B cell (primary cell): ENCODE measurements around the gene RIPOR3.

ENCODE experiments used
- EZH2 ChIP-seq: IDR thresholded peaks from 2 replicates; pipeline ENCODE4 v1.6.1; 2012; ENCODE audit warnings: borderline replicate concordance, low read depth, mild to moderate bottlenecking, moderate library complexity, low read length; ENCODE audit not compliant: insufficient read depth, poor library complexity, severe bottlenecking
- TF ChIP-seq, protein P1 (sequence below): fragments of 200-600 bp; IDR thresholded peaks from one replicate; pipeline ENCODE4 v1.8.0; 2022; ENCODE audit warnings: antibody characterized with exemption, mild to moderate bottlenecking

DNA sequence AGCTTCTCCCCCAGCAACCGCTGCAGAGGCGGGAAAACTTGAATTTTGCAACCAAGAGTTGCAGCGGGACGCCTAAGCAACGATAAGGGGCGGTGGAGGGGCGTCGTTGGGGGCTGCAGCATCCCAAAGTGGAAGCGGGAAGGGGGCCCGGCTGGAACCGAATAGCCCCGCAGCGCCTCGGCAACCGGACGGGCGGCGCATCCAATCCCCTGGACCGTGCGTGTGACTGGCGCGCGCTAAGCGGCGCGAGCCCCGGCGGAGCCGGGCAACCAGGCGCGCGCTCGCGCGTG lies 39.4 kb upstream of the RIPOR3 start:
- TF ChIP-seq, protein P1, sequence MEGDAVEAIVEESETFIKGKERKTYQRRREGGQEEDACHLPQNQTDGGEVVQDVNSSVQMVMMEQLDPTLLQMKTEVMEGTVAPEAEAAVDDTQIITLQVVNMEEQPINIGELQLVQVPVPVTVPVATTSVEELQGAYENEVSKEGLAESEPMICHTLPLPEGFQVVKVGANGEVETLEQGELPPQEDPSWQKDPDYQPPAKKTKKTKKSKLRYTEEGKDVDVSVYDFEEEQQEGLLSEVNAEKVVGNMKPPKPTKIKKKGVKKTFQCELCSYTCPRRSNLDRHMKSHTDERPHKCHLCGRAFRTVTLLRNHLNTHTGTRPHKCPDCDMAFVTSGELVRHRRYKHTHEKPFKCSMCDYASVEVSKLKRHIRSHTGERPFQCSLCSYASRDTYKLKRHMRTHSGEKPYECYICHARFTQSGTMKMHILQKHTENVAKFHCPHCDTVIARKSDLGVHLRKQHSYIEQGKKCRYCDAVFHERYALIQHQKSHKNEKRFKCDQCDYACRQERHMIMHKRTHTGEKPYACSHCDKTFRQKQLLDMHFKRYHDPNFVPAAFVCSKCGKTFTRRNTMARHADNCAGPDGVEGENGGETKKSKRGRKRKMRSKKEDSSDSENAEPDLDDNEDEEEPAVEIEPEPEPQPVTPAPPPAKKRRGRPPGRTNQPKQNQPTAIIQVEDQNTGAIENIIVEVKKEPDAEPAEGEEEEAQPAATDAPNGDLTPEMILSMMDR: no peak
- no peak for TF ChIP-seq EZH2
